NCI-H526 (cell line): ENCODE measurements around the gene HAGH.

ENCODE experiments used
- DNase-seq, 2 experiments: peaks; one replicate each; lab custom pipeline; 2025; lab: John Stamatoyannopoulos, UW

Gene HAGH

DNA sequence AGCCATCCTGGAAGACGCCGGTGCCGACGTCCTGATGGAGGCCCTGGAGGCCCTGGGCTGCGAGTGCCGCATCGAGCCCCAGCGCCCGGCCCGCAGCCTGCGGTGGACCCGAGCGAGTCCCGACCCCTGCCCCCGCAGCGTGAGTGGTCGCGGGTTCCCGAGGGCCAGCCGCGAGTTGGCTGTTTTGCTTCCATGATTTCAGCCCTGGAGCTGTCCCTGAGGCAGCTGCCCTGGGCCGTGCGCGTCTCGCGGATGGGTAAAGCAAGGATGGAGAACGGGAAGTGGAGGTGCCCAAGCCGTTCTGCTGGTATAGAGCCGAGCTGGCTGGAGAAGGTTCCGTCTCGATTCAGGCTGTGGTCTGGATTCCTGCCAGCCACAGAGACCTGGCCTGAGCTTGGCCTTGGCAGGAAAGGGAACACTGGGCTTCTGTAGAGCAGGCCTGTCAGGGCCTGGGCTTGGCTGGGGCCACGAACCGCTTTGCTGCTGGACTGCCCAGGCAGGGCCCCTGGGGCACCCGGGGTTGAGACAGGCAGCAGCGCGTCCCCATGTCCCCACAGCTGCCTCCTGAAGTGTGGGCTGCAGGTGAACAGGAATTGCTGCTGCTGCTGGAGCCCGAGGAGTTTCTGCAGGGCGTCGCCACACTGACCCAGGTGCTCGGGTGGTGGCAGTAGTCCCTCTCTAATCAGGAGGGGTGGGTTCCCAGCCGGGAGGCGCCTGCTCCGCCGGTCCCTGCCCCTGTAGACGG, 52.8 kb downstream of the HAGH start:
- DNase-seq = no peak

DNA sequence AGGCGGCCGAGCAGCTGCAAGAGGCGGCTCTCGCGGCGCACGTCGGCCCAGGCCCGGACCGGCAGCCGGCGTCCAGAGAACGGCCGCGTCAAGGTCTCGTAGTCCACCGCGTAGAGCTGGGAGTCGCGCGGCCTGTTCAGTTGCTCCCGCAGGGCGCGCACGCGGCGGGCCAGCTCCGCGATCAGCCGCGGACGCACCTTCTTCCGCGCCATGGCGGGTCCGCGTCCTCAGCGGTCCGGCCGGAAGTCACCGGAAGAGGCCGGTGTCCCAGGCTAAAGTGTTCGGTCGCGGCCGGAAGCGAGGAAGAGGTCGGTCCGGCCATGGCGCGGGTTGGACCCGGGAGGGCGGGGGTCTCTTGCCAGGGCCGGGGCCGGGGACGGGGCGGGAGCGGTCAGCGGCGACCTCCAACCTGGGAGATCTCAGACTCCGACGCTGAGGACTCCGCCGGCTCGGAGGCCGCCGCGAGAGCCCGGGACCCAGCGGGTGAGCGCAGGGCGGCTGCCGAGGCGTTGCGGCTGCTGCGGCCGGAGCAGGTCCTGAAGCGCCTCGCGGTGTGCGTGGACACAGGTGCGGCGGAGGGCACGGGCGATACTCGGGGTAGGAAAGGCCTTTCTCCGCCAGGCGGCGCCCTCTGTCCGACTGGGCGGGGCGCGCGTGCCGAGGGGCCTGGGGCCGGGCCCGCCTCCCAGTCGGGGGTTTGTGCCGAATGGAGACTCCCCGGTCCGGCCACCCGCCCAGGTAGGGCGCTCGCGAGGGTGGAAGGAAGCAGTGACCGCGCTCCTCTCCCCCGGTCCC, 53.5 kb downstream of the HAGH start, which contains the start of gene MRPS34:
Gene MRPS34 (minus strand): TSS at position 227 of the 795 bp plus-strand sequence. CDS start 15 bp downstream, at position 212.
- peak; percentile 30 to 84 for DNase-seq

DNA sequence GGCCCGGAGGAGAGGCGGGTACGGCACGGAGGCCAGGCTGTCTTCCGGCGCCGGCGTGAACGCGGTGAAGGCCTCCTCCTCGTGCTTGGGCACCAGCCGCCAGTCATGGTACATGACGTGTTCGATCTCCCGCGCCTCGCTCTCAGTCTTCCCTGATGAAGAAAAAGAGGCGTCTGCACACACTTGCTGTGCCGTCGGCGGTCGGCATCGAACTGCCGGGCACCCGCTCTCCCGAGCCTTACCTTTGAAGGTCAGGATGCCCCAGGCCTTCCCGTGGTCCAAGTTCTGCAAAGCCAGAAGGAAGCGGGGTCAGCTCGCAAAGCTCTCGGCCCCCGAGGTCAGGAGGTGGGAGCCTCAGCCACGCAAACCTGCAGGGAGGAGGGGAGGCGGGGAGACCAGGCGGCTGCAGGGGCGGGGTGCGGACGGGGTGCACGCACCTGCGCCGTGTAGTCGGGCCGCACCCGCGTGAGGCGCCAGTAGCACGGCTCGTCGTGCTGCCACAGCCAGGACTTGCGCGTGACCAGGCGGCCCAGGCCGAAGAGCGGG, 54.2 kb downstream of the HAGH start, which contains the start of gene EME2:
Gene EME2 (plus strand): TSS at position 449 of the 546 bp plus-strand sequence. CDS start 418 bp downstream, outside the sequence.
- DNase-seq = no peak

DNA sequence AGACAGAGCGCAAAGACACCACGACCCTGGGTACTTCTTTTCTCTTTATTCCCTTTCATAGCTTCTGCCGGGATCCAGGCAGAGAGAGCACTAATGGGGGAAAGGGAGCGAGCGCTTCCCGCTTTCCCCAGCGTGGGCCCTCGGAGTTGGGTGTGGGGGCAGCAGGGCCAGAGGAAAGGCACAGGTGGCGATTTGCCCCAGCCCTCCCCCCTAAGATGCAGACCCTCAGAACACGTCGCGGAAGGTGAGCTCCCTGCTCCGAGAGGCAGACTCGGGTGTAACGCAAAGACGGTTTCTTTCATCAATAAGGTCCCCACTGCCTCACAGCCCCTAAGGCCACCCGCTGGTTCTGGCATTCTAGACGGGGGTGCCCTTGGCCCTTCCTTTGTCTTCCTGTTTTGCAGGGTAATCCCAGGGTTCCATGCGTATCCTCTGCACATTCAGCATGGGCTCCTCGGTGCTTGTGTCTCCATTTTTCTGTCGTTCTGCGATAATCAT, 54.7 kb downstream of the HAGH start:
- DNase-seq = peak in 1 of 2 experiments; percentile 10

DNA sequence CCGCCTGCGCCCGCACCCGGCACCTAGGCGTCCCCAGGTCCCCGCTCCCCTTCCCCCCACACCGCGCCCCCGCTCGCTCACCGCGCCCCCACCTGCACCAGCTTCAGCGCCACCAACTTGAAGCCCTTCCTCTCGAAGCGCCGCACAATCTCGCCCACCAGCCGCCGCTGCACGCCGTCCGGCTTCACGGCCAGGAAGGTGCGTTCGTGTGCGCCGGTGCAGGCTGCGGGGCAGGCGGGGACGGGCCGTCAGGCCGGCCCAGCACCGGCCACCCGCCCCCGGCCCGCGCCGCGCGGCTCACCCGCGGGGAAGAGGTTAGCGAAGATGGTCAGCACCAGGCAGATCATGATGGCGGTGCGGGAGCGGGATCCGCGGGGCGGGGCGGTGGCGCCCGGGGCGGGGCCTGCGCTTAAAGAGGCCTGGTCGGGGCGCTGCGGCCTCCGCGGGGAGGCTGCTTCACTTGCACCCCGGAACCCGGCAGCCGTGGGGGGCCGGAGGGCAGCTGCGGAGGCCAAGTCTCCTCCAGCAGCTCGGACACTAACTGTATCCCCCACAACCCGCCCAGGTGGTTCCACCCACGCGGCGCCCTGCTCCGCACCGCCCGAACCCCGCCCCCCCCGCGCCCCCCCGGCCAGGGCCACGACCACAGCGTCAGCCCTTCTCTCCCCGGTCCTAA, 55.3 kb downstream of the HAGH start, which contains the start of gene NME3:
Gene NME3 (minus strand): TSS at position 356 of the 676 bp plus-strand sequence. CDS start 9 bp downstream, at position 347.
- DNase-seq = peak in 1 of 2 experiments; percentile 55

DNA sequence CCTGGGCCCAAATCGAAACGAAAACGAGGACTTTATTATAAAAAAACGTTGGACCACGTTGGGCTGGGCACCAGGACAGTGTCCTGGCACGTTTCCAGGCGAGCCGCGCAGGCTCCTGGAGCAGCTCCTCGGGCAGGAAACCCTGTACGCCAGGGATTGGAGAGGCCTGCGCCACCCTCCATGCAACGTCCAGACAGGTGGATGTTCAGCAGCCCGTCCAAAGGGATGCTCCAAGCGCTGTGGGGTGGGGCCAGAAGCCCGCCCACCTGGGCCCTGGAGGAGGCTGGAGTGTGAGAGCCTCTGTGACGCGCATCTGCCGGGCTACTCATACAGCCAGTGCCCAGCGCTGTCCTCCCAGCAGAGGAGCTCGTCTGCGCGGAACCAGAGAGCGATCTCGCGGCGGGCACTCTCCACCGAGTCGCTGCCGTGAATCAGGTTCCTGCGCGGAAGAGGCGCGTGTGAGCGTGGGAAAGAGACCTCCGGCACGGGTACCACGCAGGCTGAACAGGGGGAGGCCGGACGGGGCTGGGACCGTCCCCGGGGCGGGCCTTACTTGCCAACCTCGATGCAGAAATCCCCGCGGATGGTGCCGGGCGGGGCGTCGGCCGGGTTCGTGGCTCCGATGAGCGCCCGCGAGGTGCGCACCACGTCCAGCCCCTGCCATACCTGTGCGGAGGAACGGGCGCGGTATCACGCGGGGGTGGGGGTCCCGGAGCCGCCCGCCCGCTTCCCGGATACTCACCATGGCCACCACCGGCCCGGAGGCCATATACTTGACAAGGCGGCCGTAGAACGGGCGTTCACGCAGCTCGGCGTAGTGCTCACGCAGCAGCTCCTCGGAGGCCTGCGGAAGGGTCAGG, 56.1 kb downstream of the HAGH start:
- peak; percentile 69 to 82 for DNase-seq

DNA sequence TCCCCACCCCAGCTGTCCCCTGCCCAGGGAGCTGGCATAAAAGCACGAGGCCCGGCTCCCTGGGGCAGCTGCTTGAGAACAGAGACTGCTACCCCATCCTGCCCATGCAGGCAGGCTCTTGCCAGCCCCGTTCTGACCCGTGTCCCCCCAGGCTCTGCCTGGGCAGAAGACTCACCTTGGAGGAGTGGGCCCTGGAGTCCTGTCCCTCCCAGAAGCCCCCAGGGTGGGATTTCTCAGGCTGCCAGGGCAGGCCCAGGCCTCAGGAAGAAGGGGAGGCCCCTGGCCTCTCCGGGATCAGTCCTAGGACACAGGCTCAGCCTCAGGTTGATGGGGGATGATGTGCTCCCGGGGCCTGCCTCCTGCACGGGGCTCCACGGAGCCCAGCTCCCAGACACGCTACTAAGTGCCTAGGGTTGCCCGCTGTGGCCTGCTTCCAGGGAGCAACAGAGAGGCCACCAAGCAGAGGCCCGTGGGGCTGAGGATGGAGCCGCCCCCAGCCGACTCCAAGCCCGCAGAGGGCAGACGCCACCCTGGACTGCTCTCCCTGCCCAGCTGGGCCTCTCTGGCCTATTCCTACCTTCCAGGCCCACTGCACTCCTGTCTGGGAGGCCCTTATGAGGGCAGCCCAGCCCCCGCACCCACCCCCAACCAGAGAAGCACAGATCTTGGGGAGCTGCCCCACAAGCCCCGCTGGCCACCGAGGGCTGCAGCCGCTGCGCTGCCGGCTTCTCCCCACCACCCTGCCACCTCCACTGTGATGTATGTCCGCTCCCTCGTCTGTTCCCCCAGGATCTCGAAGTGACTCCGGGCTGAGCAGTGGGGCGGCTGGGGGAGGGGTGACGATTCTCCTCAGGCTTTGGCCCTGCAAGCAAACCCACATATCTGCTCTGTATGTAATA, 57.0 kb downstream of the HAGH start:
- no peak for DNase-seq

DNA sequence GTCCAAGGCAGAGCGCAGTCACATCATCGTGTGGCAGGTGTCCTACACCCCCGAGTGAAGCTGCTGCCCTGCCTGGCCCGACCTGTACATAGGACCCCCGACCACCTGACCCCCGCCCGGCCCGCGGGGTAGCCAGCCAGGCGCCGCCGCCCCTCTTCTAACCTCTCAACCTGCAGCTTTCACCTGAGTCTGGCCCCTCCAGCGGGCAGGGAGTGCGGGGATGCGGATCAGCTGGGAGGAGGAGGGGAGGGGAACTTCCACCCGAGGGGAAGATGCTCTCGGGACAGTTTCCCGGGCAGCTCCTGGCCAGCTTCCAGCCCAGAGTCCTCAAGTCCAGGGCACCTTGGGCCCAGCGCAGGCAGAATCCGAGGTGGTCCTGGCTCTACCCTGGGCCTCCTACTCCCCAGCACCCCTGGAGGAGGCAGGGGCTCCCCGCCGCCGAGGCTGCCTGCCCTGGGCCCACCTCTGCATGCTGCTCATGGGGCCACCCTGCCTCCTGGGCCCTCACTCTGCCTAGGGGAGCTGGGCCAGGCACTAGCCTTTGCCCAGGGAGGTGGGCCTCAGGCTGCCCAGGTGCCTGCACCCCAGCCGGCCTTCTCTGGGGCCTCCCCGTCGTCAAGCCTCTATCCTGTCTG, 57.7 kb downstream of the HAGH start:
- DNase-seq = no peak

DNA sequence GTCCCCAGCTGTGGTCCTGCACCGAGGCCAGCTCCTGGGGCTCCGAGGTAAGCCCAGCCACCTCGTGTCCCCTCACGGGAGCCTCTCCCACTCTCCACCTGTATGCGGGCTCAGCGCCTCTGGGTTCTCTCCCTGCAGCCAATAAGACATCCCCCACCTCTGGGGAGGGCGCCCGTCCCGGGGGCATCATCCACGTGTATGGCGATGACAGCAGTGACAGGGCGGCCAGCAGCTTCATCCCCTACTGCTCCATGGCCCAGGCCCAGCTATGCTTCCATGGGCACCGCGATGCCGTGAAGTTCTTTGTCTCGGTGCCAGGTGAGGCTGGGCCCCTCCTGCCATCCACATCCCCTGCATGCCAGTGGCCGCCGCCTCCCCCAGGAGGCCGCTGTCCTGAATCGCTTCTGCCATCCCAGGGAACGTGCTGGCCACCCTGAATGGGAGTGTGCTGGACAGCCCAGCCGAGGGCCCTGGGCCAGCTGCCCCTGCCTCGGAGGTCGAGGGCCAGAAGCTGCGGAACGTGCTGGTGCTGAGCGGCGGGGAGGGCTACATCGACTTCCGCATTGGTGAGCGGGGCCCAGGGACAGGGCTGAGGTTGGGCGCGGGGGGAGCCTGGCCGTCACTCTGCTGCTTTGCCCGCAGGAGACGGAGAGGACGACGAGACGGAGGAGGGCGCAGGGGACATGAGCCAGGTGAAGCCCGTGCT, 58.4 kb downstream of the HAGH start:
- DNase-seq = no peak

DNA sequence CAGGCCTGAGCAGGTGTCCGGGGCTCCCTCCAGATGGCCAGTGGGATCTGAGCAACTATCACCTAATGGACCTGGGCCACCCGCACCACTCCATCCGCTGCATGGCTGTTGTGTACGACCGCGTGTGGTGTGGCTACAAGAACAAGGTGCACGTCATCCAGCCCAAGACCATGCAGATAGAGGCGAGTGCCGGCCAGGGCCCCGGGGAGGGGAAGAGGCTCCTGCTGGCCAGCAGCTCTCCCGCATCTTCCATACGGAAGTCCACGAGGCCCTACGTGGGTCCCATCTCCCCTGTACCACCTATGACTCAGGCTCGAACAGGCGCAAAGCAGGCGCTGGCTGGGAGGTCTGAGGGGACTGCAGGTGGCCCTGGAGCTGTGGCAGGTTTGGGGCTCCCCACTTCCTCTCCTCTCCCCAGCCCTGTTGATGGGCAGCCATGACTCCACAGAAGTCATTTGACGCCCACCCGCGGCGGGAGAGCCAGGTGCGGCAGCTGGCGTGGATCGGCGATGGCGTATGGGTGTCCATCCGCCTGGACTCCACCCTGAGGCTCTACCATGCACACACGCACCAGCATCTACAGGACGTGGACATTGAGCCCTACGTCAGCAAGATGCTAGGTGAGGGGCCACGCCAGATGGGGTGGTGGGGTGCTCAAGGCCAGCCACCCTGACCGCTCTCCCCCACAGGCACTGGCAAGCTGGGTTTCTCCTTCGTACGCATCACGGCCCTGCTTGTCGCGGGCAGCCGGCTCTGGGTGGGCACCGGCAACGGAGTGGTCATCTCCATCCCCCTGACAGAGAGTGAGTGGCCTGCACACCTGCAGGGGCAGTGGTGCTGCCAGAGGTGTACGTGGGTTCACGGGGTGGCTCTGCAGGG, 59.3 kb downstream of the HAGH start:
- DNase-seq = no peak

DNA sequence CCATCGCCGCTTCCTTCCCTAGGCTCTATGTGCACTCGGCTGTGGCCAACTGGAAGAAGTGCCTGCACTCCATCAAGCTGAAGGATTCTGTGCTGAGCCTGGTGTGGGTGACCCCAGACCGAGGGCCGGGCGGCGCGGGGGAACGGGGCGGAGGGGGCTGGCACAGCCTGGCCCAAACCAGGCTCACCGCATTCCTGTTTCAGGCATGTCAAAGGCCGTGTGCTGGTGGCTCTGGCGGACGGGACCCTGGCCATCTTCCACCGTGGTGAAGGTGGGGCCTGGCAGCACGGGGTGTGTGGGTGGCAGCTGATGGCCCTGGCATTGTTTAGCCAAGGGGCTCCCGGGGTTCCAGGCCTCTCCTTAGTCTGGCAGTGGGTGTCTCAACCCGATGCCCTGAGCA, 59.9 kb downstream of the HAGH start:
- no peak for DNase-seq

DNA sequence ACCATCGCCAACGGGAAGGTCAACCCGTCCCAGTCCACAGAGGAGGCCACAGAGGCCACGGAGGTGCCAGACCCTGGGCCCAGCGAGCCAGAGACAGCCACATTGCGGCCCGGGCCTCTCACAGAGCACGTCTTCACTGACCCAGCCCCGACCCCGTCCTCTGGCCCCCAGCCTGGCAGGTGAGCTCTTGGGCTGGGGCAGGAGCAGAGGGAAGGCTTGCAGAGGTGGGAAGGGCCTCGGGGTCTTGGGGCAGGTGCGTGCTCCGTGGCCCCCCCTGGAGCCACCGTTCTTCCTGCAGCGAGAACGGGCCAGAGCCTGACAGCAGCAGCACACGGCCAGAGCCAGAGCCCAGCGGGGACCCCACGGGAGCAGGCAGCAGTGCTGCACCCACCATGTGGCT, 60.4 kb downstream of the HAGH start:
- DNase-seq = no peak

DNA sequence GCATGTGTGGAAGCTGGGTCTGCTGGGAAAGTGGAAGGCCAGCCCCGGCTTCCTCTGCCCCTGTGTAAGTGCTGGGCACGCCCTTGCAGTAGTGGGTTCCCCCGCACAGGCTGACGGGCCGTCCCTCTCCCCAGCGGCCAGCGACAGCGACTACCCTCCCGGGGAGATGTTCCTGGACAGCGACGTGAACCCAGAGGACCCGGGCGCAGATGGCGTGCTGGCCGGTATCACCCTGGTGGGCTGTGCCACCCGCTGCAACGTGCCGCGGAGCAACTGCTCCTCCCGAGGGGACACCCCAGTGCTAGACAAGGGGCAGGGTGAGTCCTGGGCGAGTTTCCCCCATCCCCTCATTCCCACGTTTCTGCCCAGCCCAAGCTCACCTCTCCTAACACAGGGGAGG, 60.8 kb downstream of the HAGH start:
- no peak for DNase-seq

DNA sequence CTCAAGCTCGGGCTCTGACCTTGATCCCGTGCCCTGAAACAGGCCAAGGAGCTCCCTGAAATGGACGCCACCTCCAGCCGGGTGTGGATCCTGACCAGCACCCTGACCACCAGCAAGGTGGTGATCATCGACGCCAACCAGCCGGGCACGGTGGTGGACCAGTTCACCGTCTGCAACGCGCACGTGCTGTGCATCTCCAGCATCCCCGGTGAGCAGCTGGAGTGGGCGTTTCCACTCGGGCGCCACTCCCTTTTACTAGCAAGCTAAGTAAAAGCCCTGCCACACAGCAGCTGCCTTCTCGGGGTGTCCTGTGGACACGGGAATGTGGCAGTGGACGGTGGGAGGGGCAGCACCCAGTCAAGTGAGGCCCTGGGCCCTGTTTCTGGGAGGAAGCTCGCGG, 61.7 kb downstream of the HAGH start:
- no peak for DNase-seq

DNA sequence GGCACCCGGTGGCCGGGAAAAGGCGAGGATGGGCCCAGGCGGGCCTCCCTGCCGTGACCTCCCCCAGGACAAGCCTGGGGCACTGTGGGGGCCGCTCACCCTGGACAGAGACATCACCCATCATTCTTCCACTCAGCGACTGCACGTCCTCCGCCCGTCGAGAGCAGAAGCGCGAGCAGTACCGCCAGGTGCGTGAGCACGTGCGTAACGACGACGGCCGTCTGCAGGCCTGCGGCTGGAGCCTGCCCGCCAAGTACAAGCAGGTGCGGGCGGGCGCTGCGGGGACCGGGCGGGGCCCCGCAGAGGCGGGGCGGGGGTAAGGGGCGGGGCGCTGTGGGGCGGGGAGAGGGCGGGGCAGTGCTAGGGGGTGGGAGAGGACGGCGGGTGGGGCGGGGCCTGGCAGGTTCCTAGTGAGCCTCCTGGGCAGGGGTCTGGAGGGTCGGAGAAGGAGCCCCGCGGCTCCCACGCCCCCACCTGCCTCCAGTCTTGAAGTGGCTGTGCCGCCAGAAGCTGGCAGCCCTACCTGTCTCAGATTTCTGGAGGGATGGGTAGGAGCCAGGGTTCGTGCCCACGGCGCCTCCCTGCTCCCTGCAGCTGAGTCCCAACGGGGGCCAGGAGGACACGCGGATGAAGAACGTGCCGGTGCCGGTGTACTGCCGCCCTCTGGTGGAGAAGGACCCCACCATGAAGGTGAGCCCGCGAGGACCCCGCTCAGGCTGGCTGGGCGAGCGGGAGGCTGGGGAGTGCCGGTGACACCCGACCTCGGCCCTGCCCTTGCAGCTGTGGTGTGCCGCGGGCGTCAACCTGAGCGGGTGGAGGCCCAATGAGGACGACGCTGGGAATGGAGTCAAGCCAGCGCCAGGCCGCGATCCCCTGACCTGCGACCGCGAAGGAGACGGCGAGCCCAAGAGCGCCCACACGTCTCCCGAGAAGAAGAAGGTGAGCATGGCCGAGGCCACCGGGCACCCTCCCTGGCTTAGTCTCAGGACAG, 62.8 kb downstream of the HAGH start:
- DNase-seq = peak; percentile 42 to 62

DNA sequence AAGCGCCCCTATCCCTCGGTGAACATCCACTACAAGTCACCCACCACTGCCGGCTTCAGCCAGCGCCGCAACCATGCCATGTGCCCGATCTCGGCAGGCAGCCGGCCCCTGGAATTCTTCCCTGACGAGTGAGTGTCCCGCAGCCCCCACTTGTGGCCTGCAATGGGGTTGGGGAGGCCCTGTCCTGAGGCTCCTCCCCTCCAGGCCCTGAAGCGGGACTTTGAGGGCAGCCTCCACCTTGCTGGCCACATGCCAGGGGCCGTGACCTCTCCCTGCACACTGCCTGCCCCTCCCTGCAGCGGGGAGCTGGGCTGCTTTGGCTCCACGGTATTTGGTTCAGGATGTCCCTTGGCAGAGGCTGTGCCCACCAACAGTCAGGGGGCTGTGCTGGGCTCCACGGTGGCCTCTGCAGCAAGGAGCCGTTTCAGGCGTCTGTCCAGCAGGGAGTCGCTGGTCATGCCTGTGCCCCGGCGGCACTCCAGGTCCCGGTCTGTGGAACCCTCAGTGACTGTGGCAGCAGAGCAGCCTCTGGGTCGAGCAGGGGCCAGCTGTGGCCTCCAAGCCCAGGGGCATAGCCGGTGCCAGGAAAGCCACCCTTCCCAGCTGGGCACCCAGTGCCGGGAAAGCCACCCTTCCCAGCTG, 63.6 kb downstream of the HAGH start:
- DNase-seq = no peak
